ENCODE results near the gene SCG3.
"Not testable (repeated sequence)": the region's sequence is repeated elsewhere in the genome, so short reads cannot be mapped to it uniquely, and the experiment has no call there.

The SCG3 gene

DNA sequence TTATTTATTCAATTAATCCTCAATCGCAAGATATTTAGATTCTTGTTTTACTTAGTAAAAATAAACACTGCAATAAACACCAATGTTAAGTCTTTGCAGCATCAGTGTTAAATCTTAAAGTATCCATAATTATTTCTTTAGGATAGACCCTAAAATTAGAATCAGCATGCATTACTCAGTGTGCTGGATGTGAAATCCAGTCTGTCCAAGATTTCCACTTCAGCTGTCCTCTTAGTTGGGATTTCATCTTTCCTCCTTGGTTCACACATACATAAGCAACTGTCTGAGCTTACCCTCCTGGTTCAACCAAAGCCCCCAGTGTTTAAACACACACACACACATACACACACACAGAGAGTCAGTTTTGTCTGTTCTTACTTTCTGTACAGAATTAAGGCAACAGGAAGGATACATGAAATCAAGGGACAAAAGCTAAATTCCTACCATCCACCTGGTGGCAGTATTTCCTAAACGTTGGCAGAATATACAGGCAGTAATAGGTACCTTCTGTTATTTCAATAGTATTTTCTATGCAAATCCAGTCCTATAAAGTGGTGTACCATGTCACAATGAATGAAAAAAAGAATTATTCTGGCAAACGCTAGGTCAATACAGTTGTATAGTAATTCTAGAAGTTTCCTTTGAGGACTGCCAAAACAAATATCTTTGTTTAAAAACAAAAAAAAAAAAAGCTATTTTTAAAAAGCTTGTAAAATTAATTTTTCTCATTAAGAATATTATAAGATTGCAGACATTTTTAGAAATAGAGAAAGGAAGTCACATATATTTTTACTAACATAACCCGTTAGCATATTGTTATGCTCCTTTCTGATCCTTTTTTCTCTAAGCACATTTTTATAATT is 31.4 kb upstream of the SCG3 start:
- ChIA-PET CTCF (interaction anchor here (0.6 to 9.3 kb wide), 52 partner anchors 8 to 578 kb away, joined by 3 to 511 read pairs (median 4); partner anchors contain the start of genes DMXL2 and LEO1), POLR2A (interaction anchor here (0.7 kb wide), 1 partner anchor 127 kb away, joined by 3 read pairs; no protein-coding TSS in a partner anchor)
- TF ChIP-seq, protein P1, sequence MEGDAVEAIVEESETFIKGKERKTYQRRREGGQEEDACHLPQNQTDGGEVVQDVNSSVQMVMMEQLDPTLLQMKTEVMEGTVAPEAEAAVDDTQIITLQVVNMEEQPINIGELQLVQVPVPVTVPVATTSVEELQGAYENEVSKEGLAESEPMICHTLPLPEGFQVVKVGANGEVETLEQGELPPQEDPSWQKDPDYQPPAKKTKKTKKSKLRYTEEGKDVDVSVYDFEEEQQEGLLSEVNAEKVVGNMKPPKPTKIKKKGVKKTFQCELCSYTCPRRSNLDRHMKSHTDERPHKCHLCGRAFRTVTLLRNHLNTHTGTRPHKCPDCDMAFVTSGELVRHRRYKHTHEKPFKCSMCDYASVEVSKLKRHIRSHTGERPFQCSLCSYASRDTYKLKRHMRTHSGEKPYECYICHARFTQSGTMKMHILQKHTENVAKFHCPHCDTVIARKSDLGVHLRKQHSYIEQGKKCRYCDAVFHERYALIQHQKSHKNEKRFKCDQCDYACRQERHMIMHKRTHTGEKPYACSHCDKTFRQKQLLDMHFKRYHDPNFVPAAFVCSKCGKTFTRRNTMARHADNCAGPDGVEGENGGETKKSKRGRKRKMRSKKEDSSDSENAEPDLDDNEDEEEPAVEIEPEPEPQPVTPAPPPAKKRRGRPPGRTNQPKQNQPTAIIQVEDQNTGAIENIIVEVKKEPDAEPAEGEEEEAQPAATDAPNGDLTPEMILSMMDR (IDR thresholded peaks at IDR 0.05; ENCODE audit: insufficient read depth, low read length, missing control alignments) = peak; percentile 67
- DNase-seq (ENCODE audit: low read depth, low spot score) = peak; percentile 9
- H3K4me3 ChIP-seq (ENCODE audit: low read depth, low read length) = no peak overlapping the region

DNA sequence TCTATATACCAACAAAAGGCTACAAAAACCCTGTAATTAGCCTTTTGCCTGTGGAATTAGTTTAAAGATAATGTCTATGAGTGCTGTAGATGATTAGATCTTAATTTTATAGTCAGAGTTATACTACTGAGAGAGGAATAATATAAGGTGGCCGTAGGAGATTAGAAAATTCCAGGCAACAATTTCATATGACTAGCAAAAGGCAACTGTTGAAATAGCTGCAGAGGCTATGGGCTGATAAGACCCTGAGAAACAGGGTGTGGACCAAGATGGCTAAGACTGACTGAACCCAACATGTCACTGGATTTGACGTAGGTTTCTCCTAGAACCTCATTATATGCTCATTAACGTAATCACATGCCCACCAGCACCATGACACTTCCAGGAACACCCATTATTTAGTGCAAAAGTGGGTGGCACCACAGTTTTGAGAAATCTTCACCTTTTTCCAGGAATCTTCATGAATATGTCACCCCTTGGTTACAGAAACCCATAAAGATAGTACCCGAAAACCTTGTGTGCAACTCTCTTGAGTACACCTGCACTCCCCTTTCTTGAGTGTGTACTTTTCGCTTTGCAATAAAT is 29.1 kb upstream of the SCG3 start:
- no peak for DNase-seq (ENCODE audit: low read depth, low spot score)
- TF ChIP-seq, protein P1 (IDR thresholded peaks at IDR 0.05; ENCODE audit: insufficient read depth, low read length, missing control alignments) = no peak
- CTCF ChIA-PET = interaction anchor here (0.9 to 9.3 kb wide), 3 partner anchors 18 to 124 kb away, joined by 3 to 511 read pairs (median 3); no protein-coding TSS in a partner anchor
- POLR2A ChIA-PET = no interaction called here
- no peak overlapping the region for H3K4me3 ChIP-seq (ENCODE audit: low read depth, low read length)

DNA sequence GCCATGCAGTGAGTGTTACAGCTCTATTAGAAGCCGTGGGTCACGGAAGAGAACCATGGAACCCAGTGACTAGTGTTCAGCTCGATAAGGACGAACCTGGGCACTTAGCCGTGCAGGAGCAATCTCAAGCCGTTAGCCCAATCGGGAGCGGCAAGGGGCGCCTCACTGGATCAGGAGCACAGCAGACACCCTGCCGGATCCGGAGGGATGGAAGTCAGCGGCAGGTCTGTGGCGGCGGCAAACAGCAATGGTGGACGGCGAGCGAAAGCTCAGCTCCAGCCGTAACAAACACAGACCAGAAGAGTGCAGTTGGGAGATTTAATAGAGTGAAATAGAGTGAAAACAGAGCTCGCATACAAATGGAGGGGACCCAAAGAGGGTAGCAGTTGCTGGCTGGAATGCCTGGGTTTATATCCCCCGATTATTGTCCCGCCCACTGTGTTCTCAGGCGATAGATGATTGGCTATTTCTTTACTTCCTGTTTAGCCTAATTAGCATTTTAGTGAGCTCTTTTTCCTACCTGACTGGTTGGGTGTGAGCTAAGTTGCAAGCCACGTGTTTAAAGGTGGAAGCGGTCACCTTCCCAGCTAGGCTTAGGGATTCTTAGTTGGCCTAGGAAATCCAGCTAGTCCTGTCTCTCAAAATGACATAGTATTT is 25.8 kb upstream of the SCG3 start:
- CTCF ChIA-PET = interaction anchor here (7.9 kb wide), 1 partner anchor 120 kb away, joined by 105 read pairs; no protein-coding TSS in a partner anchor
- POLR2A ChIA-PET; DNase-seq (ENCODE audit: low read depth, low spot score); H3K4me3 ChIP-seq (ENCODE audit: low read depth, low read length): not testable (repeated sequence)

DNA sequence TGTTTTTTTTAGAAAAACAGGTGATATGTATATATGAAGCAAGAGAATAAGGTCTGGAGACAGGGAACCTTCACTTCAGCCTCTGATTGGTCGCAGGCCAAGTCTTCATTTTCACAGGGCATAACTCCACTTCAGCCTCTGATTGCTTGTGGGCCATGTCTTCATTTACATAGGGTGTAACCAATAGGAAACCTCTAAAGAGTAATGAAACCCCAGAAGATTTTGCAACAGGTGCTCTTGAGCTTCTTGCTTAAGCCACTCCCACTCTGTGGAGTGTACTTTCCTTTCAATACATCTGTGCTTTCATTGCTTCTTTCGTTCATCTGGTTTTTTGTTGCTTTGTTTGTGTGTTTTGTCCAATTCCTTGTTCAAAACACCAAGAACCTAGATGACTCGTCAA is 22.6 kb upstream of the SCG3 start:
- TF ChIP-seq, protein P1 (IDR thresholded peaks at IDR 0.05; ENCODE audit: insufficient read depth, low read length, missing control alignments) = no peak
- ChIA-PET CTCF (interaction anchor here (1.0 to 7.9 kb wide), 4 partner anchors 9 to 117 kb away, joined by 3 to 105 read pairs (median 10); no protein-coding TSS in a partner anchor), POLR2A (no interaction called here)
- DNase-seq (ENCODE audit: low read depth, low spot score) = no peak
- no peak overlapping the region for H3K4me3 ChIP-seq (ENCODE audit: low read depth, low read length)

DNA sequence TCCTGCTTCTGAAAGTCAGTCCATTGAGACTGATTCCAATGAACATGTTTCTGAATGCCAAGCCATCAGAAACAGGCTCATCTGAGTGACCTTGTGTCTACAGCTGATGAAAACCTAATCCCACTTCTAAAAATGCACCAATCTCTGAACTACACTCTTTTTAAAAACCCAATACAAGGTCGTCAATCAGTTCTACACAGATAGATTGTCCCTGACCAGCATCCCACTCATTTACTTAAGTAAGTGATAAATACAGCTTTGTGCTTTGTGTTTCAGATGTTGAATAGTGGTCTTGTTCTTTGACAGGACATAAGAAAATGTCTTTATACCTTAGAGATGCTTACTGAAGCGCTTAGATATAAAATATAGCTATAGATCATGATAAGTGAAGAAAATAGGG is 20.2 kb upstream of the SCG3 start:
- no peak overlapping the region for H3K4me3 ChIP-seq (ENCODE audit: low read depth, low read length)
- no peak for DNase-seq (ENCODE audit: low read depth, low spot score)
- TF ChIP-seq, protein P1 (IDR thresholded peaks at IDR 0.05; ENCODE audit: insufficient read depth, low read length, missing control alignments) = no peak
- ChIA-PET POLR2A (no interaction called here), CTCF (interaction anchor here (1.2 to 3.3 kb wide), 4 partner anchors 10 to 115 kb away, joined by 3 to 17 read pairs (median 10); no protein-coding TSS in a partner anchor)

DNA sequence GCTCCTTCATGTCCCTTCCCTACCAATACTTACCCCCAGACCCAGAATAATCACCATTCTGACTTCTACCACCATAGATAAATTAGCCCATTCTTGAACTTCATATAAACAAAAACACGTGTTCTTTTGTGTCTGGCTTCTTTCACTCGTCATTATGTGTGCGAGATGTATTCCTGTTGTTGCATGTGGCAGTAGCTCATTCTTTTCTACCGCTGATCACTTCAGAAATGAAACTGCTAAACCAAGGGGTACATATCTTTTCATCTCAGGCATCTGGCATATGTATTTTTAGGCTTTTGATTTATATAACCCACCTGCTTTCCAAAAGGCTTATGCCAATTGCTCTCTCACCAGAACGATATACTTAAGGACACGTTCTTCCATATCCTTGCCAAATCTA is 13.8 kb upstream of the SCG3 start:
- TF ChIP-seq, protein P1 (IDR thresholded peaks at IDR 0.05; ENCODE audit: insufficient read depth, low read length, missing control alignments) = no peak
- ChIA-PET CTCF (interaction anchor here (2.8 kb wide), 1 partner anchor 109 kb away, joined by 20 read pairs; no protein-coding TSS in a partner anchor), POLR2A (no interaction called here)
- no peak for DNase-seq (ENCODE audit: low read depth, low spot score)
- H3K4me3 ChIP-seq (ENCODE audit: low read depth, low read length) = no peak overlapping the region
